ENCODE results near the gene SAFB.

The SAFB gene

DNA sequence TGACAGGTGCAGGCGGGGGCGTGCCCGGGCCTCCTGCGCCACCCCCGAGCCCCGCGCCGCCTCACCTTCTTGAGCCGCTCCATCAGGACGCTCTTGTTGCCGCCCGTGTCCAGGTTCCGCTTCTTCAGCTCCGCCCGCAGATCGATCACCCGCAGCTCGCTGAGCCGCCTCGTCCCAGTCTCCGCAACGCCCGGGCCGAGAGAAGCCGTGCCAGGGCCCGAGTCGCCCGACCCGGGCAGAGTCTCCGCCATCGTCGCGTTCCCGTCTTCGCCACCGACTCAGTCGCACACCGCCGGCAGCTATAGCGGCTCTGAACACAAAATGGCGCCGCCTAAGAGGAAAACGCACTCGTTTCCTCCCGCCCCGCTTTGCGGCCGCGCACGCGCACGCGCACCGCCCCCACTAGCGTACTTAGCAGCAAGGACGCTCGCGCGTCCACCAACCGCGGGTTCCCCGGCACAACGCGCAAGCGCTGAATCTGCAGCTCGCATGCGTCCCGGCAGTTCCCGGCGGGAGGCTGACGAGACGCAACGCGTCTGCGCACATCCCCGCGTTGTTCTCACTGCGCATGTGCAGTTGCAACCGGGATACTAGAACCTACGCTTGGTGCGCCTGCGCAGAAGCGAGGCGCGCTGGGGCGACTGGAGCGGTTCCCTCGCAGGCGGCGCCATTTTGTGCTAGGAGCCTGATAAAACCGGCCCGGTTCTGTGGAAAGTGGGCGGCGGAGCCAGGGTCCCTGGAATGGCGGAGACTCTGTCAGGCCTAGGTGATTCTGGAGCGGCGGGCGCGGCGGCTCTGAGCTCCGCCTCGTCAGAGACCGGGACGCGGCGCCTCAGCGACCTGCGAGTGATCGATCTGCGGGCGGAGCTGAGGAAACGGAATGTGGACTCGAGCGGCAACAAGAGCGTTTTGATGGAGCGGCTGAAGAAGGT lies at the start of gene SAFB, which contains the start of gene SAFB2:
SAFB (plus strand) TSS at position 619 of the 932 bp plus-strand sequence; CDS start at position 742, 123 bp downstream.
SAFB2 (minus strand) TSS at position 312 of the 932 bp plus-strand sequence; CDS start at position 251, 61 bp downstream.
- DNase-seq (ENCODE audit: low spot score), result peak; percentile 99

DNA sequence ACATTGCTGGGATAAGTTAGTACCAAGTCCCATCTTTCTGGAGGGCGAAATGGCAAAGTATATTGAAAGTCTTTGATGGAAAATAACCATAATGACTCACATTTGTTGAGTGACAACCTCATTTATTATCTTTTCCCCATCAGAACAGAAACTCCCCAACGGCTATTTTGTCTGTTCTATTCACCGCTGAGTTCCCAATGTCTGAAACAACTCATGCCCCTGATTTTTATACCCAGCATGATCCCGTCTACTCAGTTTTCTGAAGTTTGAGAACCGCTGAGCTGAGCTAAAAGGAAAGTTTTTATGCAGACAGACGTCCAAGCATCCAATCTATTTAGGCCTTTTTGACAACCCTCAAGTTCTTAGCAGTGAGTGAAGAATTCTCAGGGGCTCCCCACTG lies 47.3 kb upstream of the SAFB start:
- DNase-seq (ENCODE audit: low spot score), result no peak

DNA sequence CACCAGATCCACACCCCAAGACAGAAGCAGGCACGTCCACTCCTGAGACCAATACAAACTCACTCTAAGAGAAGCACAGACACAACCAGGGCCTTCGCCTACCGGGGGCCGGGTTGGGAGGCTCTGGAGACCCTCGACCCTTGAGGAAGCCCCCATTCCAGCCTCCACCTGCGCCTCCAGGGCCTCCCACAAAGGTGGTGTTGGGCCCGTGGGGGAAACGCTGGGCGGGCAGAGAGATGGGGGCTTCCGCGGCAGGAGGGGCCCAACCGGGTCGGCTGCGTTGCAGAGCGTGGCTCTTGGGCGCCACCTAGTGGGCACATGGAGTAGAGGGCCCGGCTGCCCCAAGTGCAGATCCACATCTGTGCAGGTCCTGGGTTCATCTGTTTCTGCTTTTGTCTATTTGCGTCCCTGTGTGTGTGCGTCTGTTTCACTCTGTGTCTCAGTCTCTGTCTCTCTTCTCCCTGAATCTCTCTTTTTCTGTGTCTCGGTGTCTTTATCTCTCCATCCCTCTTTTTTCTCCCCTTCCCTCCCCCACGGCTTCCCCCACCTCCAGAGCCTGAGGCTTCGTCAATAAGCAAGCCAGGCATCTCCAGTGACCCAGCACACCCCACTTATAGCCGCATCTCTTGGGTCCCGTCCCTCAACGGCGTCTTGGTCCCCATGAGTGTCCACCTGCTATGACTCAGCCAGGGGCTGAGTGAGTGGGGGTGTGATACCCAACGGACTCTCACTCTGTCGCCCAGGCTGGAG lies 44.6 kb upstream of the SAFB start:
- DNase-seq (ENCODE audit: low spot score), result peak; percentile 83

DNA sequence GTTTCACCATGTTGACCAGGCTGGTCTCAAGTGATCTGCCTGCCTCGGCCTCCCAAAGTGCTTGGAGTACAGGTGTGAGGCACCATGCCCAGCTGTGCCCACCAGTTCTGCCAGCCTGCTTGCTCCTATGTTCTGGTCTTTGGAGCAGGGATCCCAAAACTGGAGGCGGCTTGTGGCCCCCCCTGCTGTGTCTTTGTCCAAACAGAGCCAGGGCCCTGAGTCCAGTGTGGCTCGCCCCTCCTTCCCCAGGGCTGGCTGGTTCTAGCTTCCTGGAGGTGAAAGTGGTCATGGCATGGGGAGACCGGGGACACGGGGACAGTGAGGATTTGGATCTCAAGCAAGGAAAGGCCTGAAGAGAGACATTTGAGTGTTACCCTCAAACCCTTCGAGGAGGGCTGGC lies 43.6 kb upstream of the SAFB start:
- DNase-seq (ENCODE audit: low spot score), result no peak

DNA sequence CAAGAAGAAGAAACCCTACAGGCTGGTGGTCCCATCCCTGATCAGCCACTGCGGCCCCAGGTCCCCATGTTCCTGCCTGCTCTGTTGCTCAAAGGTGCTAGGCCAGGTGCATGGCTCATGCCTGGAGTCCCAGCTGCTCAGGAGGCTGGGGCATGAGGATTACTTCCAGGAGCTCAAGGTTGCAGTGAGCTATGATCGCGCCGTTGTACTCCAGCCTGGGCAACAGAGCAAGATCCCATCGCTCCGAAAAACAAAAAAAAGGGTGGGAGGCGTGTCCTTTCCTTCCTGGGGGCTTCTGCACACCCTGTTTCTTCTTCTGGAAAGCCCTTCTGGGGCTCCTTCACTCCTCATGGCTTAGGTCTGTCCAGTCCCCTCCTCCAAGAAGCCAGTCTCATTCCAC lies 43.2 kb upstream of the SAFB start:
- DNase-seq (ENCODE audit: low spot score), result no peak

DNA sequence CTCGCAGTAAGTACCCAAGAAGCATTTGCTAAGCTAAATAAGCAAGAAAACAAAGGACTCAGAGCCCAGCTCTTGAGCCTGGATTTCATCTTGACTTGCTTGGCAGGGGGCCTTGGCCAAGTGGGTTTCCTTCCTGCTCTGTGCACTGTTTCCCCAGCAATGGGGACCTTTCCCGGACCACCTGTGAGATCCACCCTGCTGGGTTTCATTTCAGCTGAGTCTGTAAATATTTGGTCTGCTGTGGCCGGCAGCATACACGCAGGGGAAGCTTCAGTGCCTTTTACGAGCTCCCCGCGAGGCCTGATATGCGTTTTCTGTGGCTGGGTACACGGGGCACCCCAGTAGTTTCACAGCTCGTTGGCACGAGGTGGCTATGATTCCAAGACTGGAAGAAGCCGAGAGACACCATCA lies 42.7 kb upstream of the SAFB start:
- no peak for DNase-seq (ENCODE audit: low spot score)

DNA sequence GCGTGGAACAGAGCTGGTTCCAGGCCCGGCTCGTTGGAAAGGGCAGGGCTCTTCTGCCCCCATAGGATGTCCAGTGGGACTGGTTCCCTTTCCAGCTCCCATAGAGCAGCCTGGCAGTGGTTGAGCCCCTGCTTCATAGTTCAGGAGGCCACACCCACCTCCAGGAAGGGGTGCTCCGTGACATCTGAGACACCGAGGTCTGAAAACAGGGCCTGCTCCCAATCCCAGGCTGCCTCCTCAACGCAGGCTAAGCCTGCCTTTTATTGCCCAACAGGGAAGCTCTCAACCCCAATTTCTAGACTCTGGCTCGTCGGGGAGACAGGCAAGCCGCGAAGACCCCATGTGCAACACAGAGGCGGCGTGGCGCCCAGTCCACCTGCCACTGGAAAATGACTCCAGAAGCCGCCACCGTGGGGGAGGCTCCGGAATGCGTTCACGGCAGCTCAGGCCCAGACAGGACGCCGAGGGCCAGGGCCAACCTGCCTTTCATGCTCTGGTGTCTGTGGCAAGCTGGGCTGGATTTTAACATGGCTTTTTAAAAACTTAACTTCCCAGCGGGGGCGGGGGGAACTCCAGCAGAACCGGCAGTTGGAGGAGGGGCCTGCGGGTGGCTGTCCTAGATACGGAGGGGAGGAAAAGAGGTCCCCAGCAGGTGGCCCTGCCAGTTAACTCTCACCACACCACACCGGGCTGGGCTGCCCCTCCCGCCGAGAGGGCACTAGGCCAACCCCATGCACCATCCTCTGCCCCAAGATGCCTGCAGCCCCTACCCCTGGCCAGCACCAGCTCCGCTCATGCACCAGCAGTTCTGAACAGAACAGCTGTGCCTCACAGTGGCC lies 37.2 kb upstream of the SAFB start:
- DNase-seq (ENCODE audit: low spot score), result no peak

DNA sequence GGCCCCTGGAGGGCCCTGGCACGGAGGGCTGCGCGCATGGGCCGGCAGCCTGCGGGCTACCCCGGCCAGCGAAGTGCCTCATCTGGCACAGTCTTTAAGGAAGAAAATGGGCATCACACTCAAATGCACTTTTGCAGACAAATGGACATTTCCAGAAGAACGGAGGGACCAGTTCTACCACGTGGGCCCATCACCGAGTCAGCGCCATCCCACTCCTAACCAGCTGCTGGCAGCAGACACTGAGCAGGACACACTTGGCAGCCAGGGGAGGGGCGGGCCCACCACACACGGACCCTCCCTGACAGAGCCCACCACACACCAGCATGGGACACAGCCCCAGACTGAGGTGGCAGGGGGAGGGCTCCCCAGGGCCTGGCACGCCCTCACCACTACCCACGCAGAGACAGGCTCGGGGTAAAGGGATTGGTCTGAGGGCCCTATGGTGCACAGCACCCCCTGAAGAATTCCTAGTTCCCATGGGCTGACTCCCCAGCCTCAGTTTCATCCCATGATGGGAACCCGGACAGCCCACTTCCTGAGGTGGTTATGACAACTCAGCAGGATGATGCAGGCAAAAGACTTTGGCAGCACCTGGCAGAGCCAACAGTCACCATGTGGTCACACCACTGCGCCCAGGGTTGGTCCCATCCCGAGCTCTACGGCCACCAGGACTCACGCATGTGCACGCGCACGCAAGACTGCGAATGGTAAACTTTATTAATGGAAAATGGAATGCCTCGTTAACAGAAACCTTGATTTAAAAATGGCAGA lies 36.4 kb upstream of the SAFB start:
- DNase-seq (ENCODE audit: low spot score), result no peak

DNA sequence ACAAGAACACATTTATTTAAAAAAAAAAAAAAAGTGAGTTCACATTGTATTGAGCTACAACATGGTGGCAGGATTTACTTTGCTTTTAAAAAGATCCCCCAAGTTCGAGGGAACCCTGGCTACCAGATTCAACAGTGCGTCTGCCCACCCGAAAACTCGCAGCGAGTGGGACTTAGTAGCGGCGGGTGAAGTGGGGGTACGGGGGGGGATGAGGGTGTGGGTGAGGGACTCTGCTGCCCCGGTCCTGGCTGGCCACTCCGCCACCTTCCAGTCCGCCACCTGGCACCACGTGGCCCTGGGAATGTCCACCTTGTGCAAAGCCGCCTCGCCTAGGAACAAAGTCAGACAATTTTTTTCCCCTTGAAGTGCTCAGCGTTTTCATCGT lies 35.8 kb upstream of the SAFB start:
- no peak for DNase-seq (ENCODE audit: low spot score)

DNA sequence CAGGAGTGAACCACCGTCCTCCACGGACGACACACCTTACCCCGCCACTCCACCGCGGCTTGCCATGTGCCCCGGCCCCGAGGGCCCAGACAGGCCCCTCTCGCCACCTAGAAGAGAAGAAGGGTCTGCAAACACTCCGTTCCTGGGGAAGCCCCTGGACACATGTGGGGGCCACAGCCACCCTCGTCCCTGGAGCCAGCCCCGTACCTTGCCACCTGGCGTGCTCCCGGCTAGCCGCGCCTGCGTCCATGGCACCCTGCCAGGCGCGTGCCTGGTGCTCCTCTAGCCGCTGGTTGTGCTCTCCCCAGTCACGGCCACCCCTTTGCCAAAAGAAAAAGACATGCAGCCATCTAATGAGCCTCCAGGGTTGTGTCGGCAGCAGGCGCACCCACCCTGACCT lies 35.2 kb upstream of the SAFB start:
- no peak for DNase-seq (ENCODE audit: low spot score)

DNA sequence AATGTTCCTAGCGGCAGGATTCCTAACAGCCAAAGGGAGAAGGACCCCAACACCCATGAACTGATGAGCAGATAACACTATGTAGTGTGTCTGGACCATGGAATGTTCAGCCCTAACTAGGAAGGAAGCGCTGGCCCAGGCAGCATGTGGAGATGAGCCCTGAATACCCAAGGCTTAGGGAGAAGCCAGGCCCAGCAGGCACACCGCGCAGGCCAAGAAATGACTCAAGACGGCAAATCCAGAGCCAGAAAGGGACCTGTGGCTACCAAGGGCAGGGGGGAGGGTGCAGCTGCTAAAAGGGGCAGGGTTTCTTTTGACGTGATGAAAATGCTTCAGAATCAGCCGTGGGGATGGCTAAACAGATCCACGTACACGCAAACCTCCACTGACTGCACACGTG lies 34.4 kb upstream of the SAFB start:
- no peak for DNase-seq (ENCODE audit: low spot score)

DNA sequence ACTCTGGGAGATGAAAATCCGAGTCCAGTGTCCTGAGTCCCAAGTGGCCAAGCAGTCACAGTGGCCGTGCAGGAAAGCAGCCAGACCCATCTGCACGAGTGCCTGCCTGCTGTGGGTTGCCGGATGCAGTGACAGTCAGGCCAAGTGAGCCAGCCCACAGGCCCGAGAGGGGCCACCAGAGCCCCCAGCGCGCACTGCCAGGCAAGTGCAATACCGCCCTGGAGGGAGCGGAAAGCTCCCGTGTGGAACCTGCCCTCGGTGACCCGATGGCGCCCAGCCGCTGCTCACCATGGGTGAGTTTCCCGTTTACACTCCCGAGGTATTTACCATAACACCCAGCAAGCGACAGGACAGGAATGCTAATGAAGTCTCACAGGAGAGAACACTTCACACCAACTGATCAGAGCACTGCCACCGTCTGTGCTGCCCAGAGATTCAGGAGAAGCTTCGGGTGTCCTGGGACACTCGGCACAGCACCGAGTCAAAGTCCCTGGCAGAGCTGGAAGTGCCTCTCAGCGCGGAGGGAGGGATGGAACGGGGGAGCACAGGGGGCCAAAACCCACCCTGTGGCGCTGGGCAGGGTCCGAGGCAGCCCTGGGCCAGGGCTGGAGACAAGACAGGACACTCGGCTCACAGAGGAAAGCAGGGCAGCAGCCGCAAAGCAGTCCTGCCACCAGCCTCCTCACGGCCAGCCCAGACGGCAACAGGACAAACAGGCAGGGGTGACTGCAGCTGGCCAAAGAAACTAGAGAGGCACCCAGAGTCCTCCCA lies 33.8 kb upstream of the SAFB start:
- DNase-seq (ENCODE audit: low spot score), result no peak

DNA sequence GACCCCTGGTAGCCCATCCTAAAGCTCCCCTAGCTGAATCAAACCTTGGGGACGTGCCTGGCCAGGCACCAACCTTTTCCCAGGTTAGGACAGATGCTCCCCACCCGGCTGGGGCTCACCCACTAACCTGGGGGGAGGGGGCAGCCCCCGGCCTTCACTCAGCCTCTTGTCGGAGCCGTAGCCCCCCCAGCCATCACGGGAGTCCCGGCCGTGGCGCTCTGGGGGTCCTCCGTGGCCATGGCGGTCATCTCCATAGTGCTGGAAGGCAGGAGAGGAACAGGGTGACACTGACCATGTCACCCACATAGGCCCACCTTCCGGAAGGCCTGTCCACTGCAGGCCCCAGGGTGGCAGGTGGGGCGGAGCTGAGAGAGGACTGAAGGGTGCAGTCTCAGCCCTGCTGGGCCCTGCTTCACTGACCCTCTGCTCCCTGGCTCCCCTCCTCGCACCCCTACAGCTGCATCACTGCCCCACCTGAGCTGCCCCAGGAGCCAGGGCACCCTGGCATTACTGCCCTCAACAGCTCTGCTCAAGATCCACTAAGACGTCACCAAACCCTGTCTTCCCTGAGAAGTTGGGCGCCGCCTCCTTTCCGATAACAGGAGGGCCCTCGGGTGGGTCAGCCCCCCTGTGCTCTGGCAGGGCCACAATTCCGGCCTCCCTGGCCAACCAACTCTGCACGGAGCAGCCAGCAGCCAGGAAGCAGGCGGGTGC lies 32.6 kb upstream of the SAFB start:
- no peak for DNase-seq (ENCODE audit: low spot score)

DNA sequence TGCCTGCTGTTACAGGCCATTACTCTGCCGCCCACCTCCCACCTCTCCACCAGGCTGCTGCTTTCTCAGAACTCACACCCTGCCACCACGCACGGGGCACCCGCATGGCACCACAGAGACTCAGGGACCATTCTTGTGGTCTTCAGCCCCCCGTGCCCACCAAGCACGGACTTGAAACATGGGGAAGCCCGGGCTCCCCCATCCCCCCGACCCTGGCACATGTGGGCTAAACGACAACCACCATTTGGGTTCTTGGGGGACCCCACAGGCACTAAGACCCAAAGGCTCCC lies 32.1 kb upstream of the SAFB start:
- DNase-seq (ENCODE audit: low spot score), result no peak

DNA sequence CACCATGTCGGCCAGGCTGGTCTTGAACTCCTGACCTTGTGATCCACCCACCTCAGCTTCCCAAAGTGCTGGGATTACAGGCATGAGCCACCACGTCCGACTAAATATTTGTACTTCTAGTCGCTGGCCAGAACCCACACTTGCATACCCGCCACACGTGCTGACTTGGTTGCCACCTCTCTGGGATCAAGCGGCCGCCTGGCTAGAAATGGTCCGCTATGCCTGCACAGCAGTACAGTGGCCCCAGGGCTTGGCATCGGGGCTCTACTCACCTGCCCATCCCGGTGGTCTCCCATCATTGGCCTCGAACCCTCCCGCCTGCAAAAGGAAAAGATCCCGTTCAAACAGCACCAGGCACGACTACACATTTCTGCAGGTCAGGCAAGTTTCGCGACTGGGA lies 31.4 kb upstream of the SAFB start:
- no peak for DNase-seq (ENCODE audit: low spot score)

DNA sequence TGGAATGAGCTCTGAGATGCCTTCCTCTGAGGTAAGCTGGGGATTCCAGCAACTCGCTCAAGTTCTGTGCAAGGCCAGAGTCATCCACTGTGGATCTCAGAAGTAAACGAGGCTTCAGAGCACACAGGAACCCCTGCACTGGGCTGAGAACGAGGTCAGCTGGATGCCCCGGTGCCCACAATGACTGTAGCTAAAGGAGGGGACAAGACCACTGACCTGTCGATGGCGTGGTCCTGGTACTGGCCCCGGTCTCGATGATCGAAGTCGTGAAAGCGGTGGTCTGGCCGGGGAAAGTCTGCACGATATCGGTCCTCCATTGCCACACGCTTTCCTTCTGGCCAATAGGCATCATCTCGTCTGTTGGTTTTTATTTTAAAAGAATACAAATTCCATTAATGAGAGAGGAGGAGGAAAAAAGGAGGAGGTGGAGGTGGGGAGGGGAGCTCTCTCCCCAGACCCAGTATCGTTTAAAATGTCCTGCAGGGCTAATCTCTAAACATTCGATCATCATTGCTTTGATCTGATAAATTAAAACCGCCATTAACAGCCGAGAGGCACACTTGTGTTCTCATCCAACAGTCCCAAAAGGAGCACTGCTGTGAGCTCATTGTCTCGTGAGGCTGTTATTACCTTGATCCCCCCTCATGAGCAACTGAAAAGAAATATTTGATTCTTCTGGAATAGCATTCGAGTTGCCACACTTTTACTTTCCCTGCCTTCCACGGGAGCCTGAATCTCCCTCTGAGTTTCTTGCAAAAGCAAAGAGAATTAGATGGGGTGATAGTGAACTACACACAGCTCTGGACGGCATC lies 30.1 kb upstream of the SAFB start:
- DNase-seq (ENCODE audit: low spot score), result no peak

DNA sequence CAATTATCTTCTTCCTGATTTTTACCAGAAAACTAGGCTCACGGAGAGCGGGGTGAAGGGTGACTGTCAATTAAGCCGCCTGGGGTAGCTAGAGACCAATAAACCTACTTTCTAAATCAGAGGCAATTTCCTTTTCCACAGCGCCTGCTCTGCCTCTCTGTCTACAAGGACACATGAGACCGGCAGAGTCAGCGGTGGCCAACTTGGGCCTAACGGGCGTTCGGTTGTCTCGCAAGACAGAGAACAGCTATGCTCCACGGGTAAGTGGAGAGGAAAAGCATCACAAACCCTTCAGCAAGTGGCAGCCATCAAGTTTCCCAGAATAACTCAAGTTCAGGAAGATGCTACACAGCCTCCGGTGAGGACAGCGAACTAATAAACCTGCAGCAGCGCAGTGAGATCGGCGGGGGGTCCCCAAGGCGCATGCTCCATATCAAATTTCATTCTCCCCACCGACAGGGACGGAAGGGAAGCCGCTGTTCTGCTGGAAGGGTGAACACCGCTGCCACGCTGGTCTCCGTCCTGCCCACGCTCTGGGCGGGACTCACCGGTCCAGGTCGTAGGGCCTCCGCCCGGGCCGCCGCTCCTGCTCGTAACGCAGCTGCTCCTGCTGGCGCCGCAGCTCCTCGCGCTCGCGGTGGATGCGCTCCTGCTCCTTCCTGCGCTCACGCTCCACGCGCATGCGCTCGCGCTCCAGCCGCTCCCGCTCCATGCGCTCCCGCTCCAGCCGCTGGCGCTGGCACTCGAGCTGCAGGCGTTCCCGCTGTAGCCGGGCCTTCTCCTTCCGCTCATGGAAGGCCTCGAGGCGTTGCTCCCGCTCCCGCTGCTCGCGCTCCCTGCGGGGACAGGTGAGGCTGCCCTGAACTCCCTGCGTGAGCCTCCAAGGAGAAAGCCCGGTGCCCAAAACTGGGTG lies 29.3 kb upstream of the SAFB start:
- no peak for DNase-seq (ENCODE audit: low spot score)

DNA sequence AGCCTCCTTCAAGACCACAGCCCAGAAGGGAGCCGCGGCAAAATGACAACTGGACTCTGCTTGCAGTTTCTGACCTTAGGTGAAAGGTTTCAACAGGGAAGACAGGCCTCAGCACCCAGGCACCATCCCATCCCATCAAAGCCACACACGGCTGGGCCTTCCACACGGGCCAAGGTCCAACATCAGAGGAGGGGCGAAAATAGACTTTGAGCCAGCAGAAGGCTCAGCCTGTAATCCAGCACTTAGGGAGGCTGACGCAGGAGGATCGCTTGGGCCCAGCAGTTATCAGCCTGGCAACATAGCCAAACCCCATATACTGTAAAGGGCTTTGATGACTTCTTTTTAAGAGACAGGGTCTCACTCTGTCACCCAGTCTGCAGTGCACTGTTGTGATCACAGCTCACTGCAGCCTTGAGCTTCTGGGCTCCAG lies 28.3 kb upstream of the SAFB start:
- DNase-seq (ENCODE audit: low spot score), result no peak

Measured in left forelimb (tissue), 1 donor.